Liver (tissue), 9 donors: Measurements from ENCODE around the gene LIMS2. TPM values are rescaled to one million over a fixed set of nuclear protein-coding genes. Genes with fewer than 3 reads are reported as not detected.

Experiments used
- DNase-seq: peaks from one replicate; pipeline ENCODE4 v3.0.0-alpha.2; 2017; ENCODE audit warnings: low spot score
- H3K27ac ChIP-seq, 2 donors: one replicate each; pipeline ENCODE4 v1.7.0; 2013; ENCODE audit warnings: inconsistent platforms in 2 of 2, low read length in 2 of 2, control low read depth in 1 of 2, low read depth in 1 of 2, mild to moderate bottlenecking in 1 of 2
- H3K27me3 ChIP-seq, 4 donors: one replicate each; pipeline versions ENCODE4 v1.6.1 to v1.7.0; 2013; ENCODE audit warnings: low read length in 3 of 4, inconsistent platforms in 1 of 4, mild to moderate bottlenecking in 1 of 4, moderate library complexity in 1 of 4; ENCODE audit not compliant: control insufficient read depth in 4 of 4, insufficient read depth in 4 of 4
- H3K36me3 ChIP-seq, 4 donors: one replicate each; pipeline versions ENCODE4 v1.6.1 to v1.7.0; 2013; ENCODE audit warnings: low read length in 3 of 4, mild to moderate bottlenecking in 3 of 4, low read depth in 1 of 4, moderate library complexity in 1 of 4; ENCODE audit not compliant: control insufficient read depth in 4 of 4, insufficient read depth in 3 of 4
- H3K4me1 ChIP-seq, 4 donors: one replicate each; pipeline versions ENCODE4 v1.6.1 to v1.7.0; 2013; ENCODE audit warnings: low read length in 3 of 4, mild to moderate bottlenecking in 3 of 4, moderate library complexity in 1 of 4; ENCODE audit not compliant: control insufficient read depth in 4 of 4, insufficient read depth in 4 of 4
- H3K4me3 ChIP-seq, 3 donors: one replicate each; pipeline versions ENCODE4 v1.6.1 to v1.7.0; 2013; ENCODE audit warnings: low read length in 3 of 3, control low read depth in 1 of 3, low read depth in 1 of 3, mild to moderate bottlenecking in 1 of 3
- H3K9ac ChIP-seq, 2 donors: one replicate each; pipeline ENCODE4 v1.7.0; 2013; ENCODE audit warnings: low read length in 2 of 2, mild to moderate bottlenecking in 2 of 2, moderate library complexity in 2 of 2, control low read depth in 1 of 2, low read depth in 1 of 2
- H3K9me3 ChIP-seq, 4 donors: one replicate each; pipeline versions ENCODE4 v1.6.1 to v1.7.0; 2013; ENCODE audit warnings: low read length in 3 of 4; ENCODE audit not compliant: control insufficient read depth in 4 of 4
- CTCF ChIP-seq: fragments of 150-350 bp; IDR thresholded peaks from 2 replicates; pipeline ENCODE4 v1.5.1; 2017; ENCODE audit warnings: improper control_type of control experiment, low read depth, low read length; ENCODE audit not compliant: missing input control
- EGR1 ChIP-seq, 2 donors: IDR thresholded peaks; 2 replicates each; pipeline ENCODE4 v1.6.1; 2016 to 2018; ENCODE audit warnings: antibody characterized with exemption in 2 of 2, low read depth in 2 of 2
- GABPA ChIP-seq, 2 donors: IDR thresholded peaks in 1 of 2; conservative IDR thresholded peaks in 1 of 2; 2 replicates each; pipeline ENCODE4 v1.6.1; 2016; ENCODE audit warnings: antibody characterized with exemption in 2 of 2, mild to moderate bottlenecking in 1 of 2, moderate library complexity in 1 of 2
- HNF4A ChIP-seq, 2 donors: conservative IDR thresholded peaks; 2 replicates each; pipeline ENCODE4 v1.6.1; 2016; ENCODE audit warnings: antibody characterized with exemption in 2 of 2, mild to moderate bottlenecking in 2 of 2
- HNF4G ChIP-seq: IDR thresholded peaks from 2 replicates; pipeline ENCODE4 v1.6.1; 2016; ENCODE audit warnings: antibody characterized with exemption
- JUND ChIP-seq, 2 donors: IDR thresholded peaks; 2 replicates each; pipeline ENCODE4 v1.6.1; 2016; ENCODE audit warnings: antibody characterized with exemption in 2 of 2
- MAX ChIP-seq: IDR thresholded peaks from 2 replicates; pipeline ENCODE4 v1.6.1; 2016; ENCODE audit warnings: antibody characterized with exemption
- NR2F2 ChIP-seq: IDR thresholded peaks from 2 replicates; pipeline ENCODE4 v1.6.1; 2016; ENCODE audit warnings: antibody characterized with exemption
- REST ChIP-seq: IDR thresholded peaks from 2 replicates; pipeline ENCODE4 v1.6.1; 2016; ENCODE audit warnings: antibody characterized with exemption, mild to moderate bottlenecking
- RXRA ChIP-seq, 2 donors: IDR thresholded peaks; 2 replicates each; pipeline ENCODE4 v1.6.1; 2017 to 2018; ENCODE audit warnings: antibody characterized with exemption in 2 of 2, mild to moderate bottlenecking in 1 of 2
- SP1 ChIP-seq: IDR thresholded peaks from 2 replicates; pipeline ENCODE4 v1.6.1; 2018; ENCODE audit warnings: antibody characterized with exemption, mild to moderate bottlenecking
- TAF1 ChIP-seq: conservative IDR thresholded peaks from 2 replicates; pipeline ENCODE4 v1.6.1; 2016; ENCODE audit warnings: antibody characterized with exemption, mild to moderate bottlenecking
- YY1 ChIP-seq: IDR thresholded peaks from 2 replicates; pipeline ENCODE4 v1.6.1; 2016; ENCODE audit warnings: antibody characterized with exemption, mild to moderate bottlenecking
- ZBTB33 ChIP-seq: IDR thresholded peaks from 2 replicates; pipeline ENCODE4 v1.6.1; 2016; ENCODE audit warnings: antibody characterized with exemption
- WGBS: extraction: QIAGEN DNeasy Blood & Tissue Kit; methylation state at CpG from one replicate; pipeline ENCODE4 v1.1.7; 2013; 5-methylcytosine and 5-hydroxymethylcytosine counted together
- polyA plus RNA-seq, 2 donors: library from polyadenylated mRNA; stranded (reverse) in 1 of 2; unstranded in 1 of 2; fragments of 200-250 nt in 1 of 2; fragments of >200 nt in 1 of 2; fragmentation: Nextera tagmentation in 1 of 2; extraction: Ambion mirVana in 1 of 2; gene quantifications; one replicate each; pipeline versions ENCODE4 v1.2.1 to v1.2.3, GENCODE V29; 2013 to 2015
- total RNA-seq, 2 donors: library from RNA; depleted of rRNA; stranded (reverse); fragments of >200 nt; gene quantifications; one replicate each; pipeline ENCODE4 v1.2.3, GENCODE V29; 2014
- TF ChIP-seq, protein P1 (sequence below): IDR thresholded peaks from 2 replicates; pipeline ENCODE4 v1.6.1; 2016; ENCODE audit warnings: antibody characterized with exemption
- donor health status: healthy.
- donor health status: healthy.
- donor health status: healthy.
- donor health status: healthy.
- donor health status: healthy.

The LIMS2 gene
- total and polyA plus RNA-seq, 4 donors, result 1.4 to 17.9 (median 16.1) TPM

- H3K9me3 ChIP-seq, result no peaks in the 10 kb centered on the region
- no peaks in the 10 kb centered on the region for H3K36me3 ChIP-seq
- H3K27ac ChIP-seq, result no peak overlapping the region
- peaks cover 4 to 29% (median 13%) of the 10 kb centered on the region in 4 donors for H3K4me1 ChIP-seq
- WGBS, result 92% methylated on average over 19 of the region's 19 CpGs
- no peaks in the 10 kb centered on the region for H3K27me3 ChIP-seq
- TF ChIP-seq GABPA (IDR thresholded peaks at IDR 0.05 in 1 of 2, conservative IDR thresholded peaks at IDR 0.05 in 1 of 2) (no peak), CTCF (no peak), YY1 (no peak), SP1 (no peak), REST (no peak), NR2F2 (no peak), EGR1 (IDR thresholded peaks at IDR 0.05; ENCODE audit: low read depth in 2 of 2) (no peak), ZBTB33 (no peak), HNF4G (no peak), MAX (no peak), TAF1 (no peak), JUND (IDR thresholded peaks at IDR 0.05) (no peak), RXRA (IDR thresholded peaks at IDR 0.05) (no peak), HNF4A (conservative IDR thresholded peaks at IDR 0.05) (no peak)
- TF ChIP-seq, protein P1, sequence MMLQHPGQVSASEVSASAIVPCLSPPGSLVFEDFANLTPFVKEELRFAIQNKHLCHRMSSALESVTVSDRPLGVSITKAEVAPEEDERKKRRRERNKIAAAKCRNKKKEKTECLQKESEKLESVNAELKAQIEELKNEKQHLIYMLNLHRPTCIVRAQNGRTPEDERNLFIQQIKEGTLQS, result no peak
- no peak for DNase-seq
- no peak overlapping the region for H3K9ac ChIP-seq
- H3K4me3 ChIP-seq, result no peak overlapping the region
Observed at GRCh38 chr2:127644066-127645025, 31.0 kb downstream of the LIMS2 start.
